BLaER1 (cell line): ENCODE data around the gene SPPL3.
A peak's percentile ranks its signal among the peaks of the same experiment; 100 is the strongest.

Experiments used
- H3K27ac ChIP-seq: shearing (Covaris generic); formaldehyde crosslinking; 2 replicates; pipeline ENCODE4 v1.8.1; 2022
- H3K27me3 ChIP-seq: shearing (Covaris generic); formaldehyde crosslinking; 2 replicates; pipeline ENCODE4 v1.8.1; 2022
- H3K36me3 ChIP-seq: shearing (Covaris generic); formaldehyde crosslinking; 2 replicates; pipeline ENCODE4 v1.8.1; 2022
- H3K4me1 ChIP-seq: shearing (Covaris generic); formaldehyde crosslinking; 2 replicates; pipeline ENCODE4 v1.8.1; 2022
- H3K4me2 ChIP-seq: shearing (Covaris generic); formaldehyde crosslinking; 2 replicates; pipeline ENCODE4 v1.8.1; 2022
- H3K4me3 ChIP-seq: shearing (Covaris generic); formaldehyde crosslinking; 2 replicates; pipeline ENCODE4 v1.8.1; 2022
- H3K9ac ChIP-seq: shearing (Covaris generic); formaldehyde crosslinking; 2 replicates; pipeline ENCODE4 v1.8.1; 2022
- H3K9me3 ChIP-seq: shearing (Covaris generic); formaldehyde crosslinking; 2 replicates; pipeline ENCODE4 v1.8.1; 2022
- H4K20me1 ChIP-seq: shearing (Covaris generic); formaldehyde crosslinking; 2 replicates; pipeline ENCODE4 v1.8.1; 2022
- Cebpa-rat ChIP-seq: shearing (Covaris generic); IDR thresholded peaks from 2 replicates; pipeline ENCODE4 v1.8.1; 2022

SPPL3 gene

DNA sequence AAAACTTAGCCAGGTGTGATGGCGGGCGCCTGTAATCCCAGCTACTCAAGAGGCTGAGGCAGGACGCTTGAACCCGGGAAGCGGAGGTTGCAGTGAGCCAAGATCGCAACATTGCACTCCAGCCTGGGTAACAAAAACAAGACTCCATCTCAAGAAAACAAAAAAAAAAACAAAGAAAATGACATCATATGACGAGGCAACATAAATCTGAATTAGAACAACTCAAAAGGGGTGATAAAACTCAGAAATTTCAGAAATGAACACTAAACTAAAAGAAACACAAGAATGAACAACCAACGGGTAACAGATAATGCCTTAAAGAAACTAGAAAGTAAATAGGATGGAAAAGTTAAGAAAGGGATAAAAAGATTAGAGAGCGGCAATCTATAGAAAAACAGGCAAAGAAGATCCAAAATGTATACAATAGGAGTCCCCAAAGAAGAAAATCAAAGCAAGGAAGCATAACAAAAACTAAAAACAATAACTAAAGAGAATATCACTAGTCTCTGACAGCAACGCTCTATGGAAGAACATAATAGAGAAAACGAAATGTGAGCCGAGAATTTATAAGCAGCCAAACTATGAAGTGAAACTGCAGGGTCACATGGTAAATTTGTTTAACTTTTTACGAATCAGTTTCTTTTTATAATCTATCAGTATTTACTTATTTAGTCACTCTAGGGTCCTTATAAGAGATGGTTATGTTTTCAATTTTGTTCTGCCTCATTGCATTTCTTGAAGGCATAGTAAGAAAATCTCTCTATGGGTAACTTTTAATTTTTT, 45.7 kb downstream of the SPPL3 start:
- Histone ChIP-seq H3K4me2 (no peak overlapping the region), H3K36me3 (peaks cover 6% of the 10 kb centered on the region; the same call in 1 of the 2 replicates), H3K27me3 (no peaks in the 10 kb centered on the region), H3K4me1 (peaks cover 34% of the 10 kb centered on the region), H3K4me3 (no peak overlapping the region), H3K27ac (no peak overlapping the region), H3K9ac (no peak overlapping the region), H4K20me1 (peaks cover 83% of the 10 kb centered on the region), H3K9me3 (peaks cover 23% of the 10 kb centered on the region)
- no peak for TF ChIP-seq Cebpa-rat

DNA sequence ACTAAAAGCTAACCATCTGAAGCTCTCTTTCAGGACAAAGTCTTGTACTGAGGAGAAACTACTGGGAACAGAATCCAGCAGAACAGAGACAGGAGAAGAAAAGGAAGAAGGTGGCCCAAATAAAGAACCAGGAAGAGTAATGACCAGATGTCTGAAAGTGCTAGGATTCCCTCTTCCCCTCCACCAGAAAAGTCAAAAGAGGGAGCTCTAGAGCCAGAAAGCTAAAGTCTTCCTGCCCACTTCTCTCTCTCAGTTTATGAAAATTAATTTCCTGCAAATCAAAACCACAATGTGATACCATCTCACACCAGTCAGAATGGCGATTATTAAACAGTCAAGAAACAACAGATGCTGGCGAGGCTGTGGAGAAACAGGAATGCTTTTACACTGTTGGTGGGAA, 47.2 kb downstream of the SPPL3 start:
- H4K20me1 ChIP-seq: peaks cover 77% of the 10 kb centered on the region
- H3K4me3 ChIP-seq: no peak overlapping the region
- peaks cover 23% of the 10 kb centered on the region for H3K9me3 ChIP-seq
- no peak overlapping the region for H3K9ac ChIP-seq
- no peak for TF ChIP-seq Cebpa-rat
- H3K27ac ChIP-seq: no peak overlapping the region
- peaks cover 37% of the 10 kb centered on the region for H3K4me1 ChIP-seq
- H3K27me3 ChIP-seq: no peaks in the 10 kb centered on the region
- peaks cover 6% of the 10 kb centered on the region; the same call in 1 of the 2 replicates for H3K36me3 ChIP-seq
- H3K4me2 ChIP-seq: peak overlapping the region; percentile 5; the same call in 1 of the 2 replicates

- no peak for TF ChIP-seq Cebpa-rat
- peaks cover 44% of the 10 kb centered on the region for H3K4me1 ChIP-seq
- no peak overlapping the region for H3K4me3 ChIP-seq
- peaks cover 6% of the 10 kb centered on the region; the same call in 1 of the 2 replicates for H3K36me3 ChIP-seq
- H4K20me1 ChIP-seq: peaks cover 77% of the 10 kb centered on the region
- H3K27ac ChIP-seq: no peak overlapping the region
- peaks cover 23% of the 10 kb centered on the region for H3K9me3 ChIP-seq
- H3K4me2 ChIP-seq: peak overlapping the region; percentile 5; the same call in 1 of the 2 replicates
- H3K9ac ChIP-seq: no peak overlapping the region
- H3K27me3 ChIP-seq: no peaks in the 10 kb centered on the region
These were observed 48.2 kb downstream of the SPPL3 start for GRCh38 chr12:120855823-120856588.

DNA sequence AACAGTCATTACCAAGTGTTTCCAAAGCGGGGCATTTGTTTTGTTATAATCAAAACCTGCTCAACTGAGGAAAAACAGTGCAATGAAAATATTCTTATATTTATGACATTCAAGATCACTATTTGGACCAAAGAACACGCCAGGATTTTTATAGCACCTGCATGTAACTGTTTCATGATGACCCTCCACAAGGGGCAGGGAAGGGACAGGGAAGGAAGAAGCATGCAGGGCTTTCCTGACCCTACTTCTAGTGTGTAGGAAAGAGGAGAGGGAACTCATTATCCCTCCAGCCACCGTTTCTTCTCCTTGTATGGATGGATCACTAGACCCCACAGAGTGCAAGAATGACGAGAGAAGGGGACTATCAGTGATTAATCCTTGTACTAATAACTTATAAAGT, 49.4 kb downstream of the SPPL3 start:
- no peak for TF ChIP-seq Cebpa-rat
- Histone ChIP-seq H3K36me3 (peaks cover 6% of the 10 kb centered on the region; the same call in 1 of the 2 replicates), H3K9ac (no peak overlapping the region), H3K9me3 (peaks cover 19% of the 10 kb centered on the region), H4K20me1 (peaks cover 78% of the 10 kb centered on the region), H3K4me1 (peaks cover 44% of the 10 kb centered on the region), H3K4me2 (no peak overlapping the region), H3K27ac (no peak overlapping the region), H3K4me3 (no peak overlapping the region), H3K27me3 (no peaks in the 10 kb centered on the region)

DNA sequence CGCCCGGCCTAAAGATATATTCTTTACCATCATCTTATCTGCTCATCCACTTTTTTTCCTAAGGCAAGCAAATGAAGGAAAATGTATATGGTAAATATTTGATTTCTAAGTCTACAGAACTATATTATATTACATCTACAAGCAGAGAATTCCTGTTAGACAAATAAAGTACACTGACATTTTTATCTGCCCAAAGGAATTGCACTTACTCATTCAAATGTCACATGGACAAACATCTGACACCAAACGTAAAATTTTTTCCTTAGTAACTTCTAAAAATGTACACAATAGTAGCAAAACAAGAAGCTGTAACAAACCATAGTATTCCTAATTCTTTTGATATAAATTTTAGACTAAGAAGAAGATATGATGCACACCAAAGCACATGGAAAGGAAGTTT, 51.0 kb downstream of the SPPL3 start:
- H3K4me3 ChIP-seq: no peak overlapping the region
- no peak for TF ChIP-seq Cebpa-rat
- H3K27ac ChIP-seq: no peak overlapping the region
- peaks cover 2% of the 10 kb centered on the region; the same call in 1 of the 2 replicates for H3K36me3 ChIP-seq
- no peaks in the 10 kb centered on the region for H3K27me3 ChIP-seq
- H3K9ac ChIP-seq: no peak overlapping the region
- no peak overlapping the region for H3K4me2 ChIP-seq
- H3K4me1 ChIP-seq: peaks cover 46% of the 10 kb centered on the region
- peaks cover 3% of the 10 kb centered on the region for H3K9me3 ChIP-seq
- H4K20me1 ChIP-seq: peaks cover 90% of the 10 kb centered on the region

DNA sequence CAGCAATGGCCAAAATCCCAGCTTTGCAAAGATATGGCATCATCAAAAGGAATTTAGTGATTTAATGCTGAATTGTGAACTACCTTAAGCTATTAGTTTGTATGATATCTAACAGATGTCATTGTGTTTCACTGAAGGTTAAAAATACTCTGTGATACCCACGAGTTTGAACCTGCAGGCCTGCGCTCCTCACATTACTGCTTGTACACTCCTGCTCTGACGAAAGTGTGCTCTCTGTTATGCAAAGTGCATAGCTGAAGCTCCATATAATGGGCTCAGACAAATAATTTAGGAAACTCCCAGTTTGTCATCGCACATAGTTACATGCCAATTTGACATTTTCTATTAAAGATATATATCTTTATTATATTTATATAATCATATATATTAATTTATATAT, 52.2 kb downstream of the SPPL3 start:
- Histone ChIP-seq H3K4me1 (peaks cover 47% of the 10 kb centered on the region), H3K36me3 (no peaks in the 10 kb centered on the region), H3K27ac (no peak overlapping the region), H3K27me3 (no peaks in the 10 kb centered on the region), H3K4me2 (peak overlapping the region; percentile 39), H3K9ac (no peak overlapping the region), H4K20me1 (peaks cover 93% of the 10 kb centered on the region), H3K4me3 (no peak overlapping the region), H3K9me3 (no peaks in the 10 kb centered on the region)
- no peak for TF ChIP-seq Cebpa-rat

- TF ChIP-seq Cebpa-rat: no peak
- H3K9ac ChIP-seq: no peak overlapping the region
- no peaks in the 10 kb centered on the region for H3K9me3 ChIP-seq
- H3K4me3 ChIP-seq: no peak overlapping the region
- no peak overlapping the region for H3K27ac ChIP-seq
- peak overlapping the region; percentile 39 for H3K4me2 ChIP-seq
- H3K4me1 ChIP-seq: peaks cover 42% of the 10 kb centered on the region
- no peaks in the 10 kb centered on the region for H3K36me3 ChIP-seq
- peaks cover 93% of the 10 kb centered on the region for H4K20me1 ChIP-seq
- no peaks in the 10 kb centered on the region for H3K27me3 ChIP-seq
These were observed 52.7 kb downstream of the SPPL3 start for GRCh38 chr12:120851444-120851843.

DNA sequence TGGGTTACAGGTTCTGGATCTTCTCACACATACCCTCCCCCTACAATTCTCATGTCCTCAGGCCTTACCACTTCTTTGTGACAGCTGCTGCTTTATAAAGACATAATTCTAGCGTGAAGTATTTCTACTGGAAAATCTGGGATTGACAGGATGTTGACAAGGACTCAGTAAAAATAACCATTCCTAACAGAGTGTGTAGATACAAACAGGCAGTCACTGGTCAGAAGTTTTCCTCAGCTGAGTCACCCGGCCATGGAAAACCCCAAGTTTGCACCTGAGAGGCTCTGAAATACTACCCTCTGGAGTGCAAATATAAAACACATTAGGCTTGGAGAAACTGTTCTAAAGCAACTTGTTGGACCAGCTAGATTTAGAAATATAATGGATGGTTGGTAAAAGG, 54.4 kb downstream of the SPPL3 start:
- no peak overlapping the region for H3K4me2 ChIP-seq
- H3K27ac ChIP-seq: no peak overlapping the region
- H3K9me3 ChIP-seq: no peaks in the 10 kb centered on the region
- TF ChIP-seq Cebpa-rat: no peak
- no peak overlapping the region for H3K4me3 ChIP-seq
- peaks cover 8% of the 10 kb centered on the region; the same call in 1 of the 2 replicates for H3K36me3 ChIP-seq
- H3K27me3 ChIP-seq: no peaks in the 10 kb centered on the region
- H3K4me1 ChIP-seq: peaks cover 32% of the 10 kb centered on the region
- H3K9ac ChIP-seq: no peak overlapping the region
- peaks cover 93% of the 10 kb centered on the region for H4K20me1 ChIP-seq

- no peak overlapping the region for H3K9ac ChIP-seq
- no peak overlapping the region for H3K4me2 ChIP-seq
- H3K27me3 ChIP-seq: no peaks in the 10 kb centered on the region
- no peak overlapping the region for H3K27ac ChIP-seq
- TF ChIP-seq Cebpa-rat: no peak
- peaks cover 93% of the 10 kb centered on the region for H4K20me1 ChIP-seq
- peaks cover 8% of the 10 kb centered on the region; the same call in 1 of the 2 replicates for H3K36me3 ChIP-seq
- no peak overlapping the region for H3K4me3 ChIP-seq
- peaks cover 18% of the 10 kb centered on the region for H3K4me1 ChIP-seq
- no peaks in the 10 kb centered on the region for H3K9me3 ChIP-seq
These were observed 56.3 kb downstream of the SPPL3 start for GRCh38 chr12:120847814-120848213.

DNA sequence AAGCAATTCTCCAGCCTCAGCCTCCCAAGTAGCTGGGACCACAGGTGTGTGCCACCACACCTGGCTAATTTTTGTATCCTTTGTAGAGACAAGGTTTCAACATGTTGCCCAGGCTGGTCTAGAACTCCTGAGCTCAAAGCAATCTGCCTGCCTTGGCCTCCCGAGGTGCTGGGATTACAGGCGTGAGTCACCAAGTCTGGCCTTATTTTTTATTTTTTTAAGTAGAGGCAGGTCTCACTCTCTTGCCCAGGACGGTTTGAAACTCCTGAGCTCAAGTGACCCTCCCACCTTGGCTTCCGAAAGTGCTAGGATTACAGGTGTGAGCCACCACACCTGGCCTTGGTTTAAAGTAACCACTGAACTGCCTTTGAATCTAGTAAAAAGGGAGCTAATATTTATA, 56.8 kb downstream of the SPPL3 start:
- Histone ChIP-seq H3K27me3 (no peaks in the 10 kb centered on the region), H3K4me1 (peaks cover 18% of the 10 kb centered on the region), H3K4me3 (no peak overlapping the region), H3K27ac (no peak overlapping the region), H3K9ac (no peak overlapping the region), H4K20me1 (peaks cover 97% of the 10 kb centered on the region), H3K9me3 (no peaks in the 10 kb centered on the region), H3K4me2 (no peak overlapping the region), H3K36me3 (peaks cover 8% of the 10 kb centered on the region; the same call in 1 of the 2 replicates)
- TF ChIP-seq Cebpa-rat: no peak
